Measurements from ENCODE around the gene SOCS7. TPM values are rescaled to one million over a fixed set of nuclear protein-coding genes. Genes with fewer than 3 reads are reported as not detected.

The SOCS7 gene
- total and polyA plus RNA-seq, 4 donors, result 2.9 to 17.2 (median 11.0) TPM

- Histone ChIP-seq H3K36me3 (ENCODE audit: control insufficient read depth in 1 of 2, insufficient read depth in 2 of 2, low read length in 1 of 2) (no peaks in the 10 kb centered on the region), H3K27ac (ENCODE audit: low read depth in 1 of 2, low read length in 2 of 2) (peak within 1 kb of the TSS; percentile 23 to 94), H3K27me3 (ENCODE audit: control insufficient read depth in 1 of 2, insufficient read depth in 2 of 2, low read length in 1 of 2) (no peaks in the 10 kb centered on the region), H3K4me3 (ENCODE audit: low read length in 2 of 2) (peak within 1 kb of the TSS; percentile 57 to 97), H3K4me1 (ENCODE audit: control insufficient read depth in 1 of 2, insufficient read depth in 2 of 2, low read length in 2 of 2) (peaks cover 2% of the 10 kb centered on the region in 2 donors), H3K9me3 (ENCODE audit: control insufficient read depth, low read length) (no peaks in the 10 kb centered on the region)
- DNase-seq, result peak; percentile 83 to 89
- intact Hi-C loops (cut with DNase I), result loop anchor here in 1 of 2 donors (2.0 kb wide), 1 partner anchor 37 kb away; no protein-coding TSS in a partner anchor
- WGBS, 2 donors, result 0 to 1% methylated on average over 21 to 46 of the region's 46 CpGs
- ATAC-seq (ENCODE audit: low FRiP score), result peak; percentile 66
Measured at GRCh38 chr17:38428112-38428642, 76.5 kb downstream of the SOCS7 start, which contains the start of gene ARHGAP23. ARHGAP23 (plus strand) TSS chr17:38428464; CDS start chr17:38428486, 22 bp downstream.

GRCh38 chr17:38428643-38429371, 77.2 kb downstream of the SOCS7 start:
- intact Hi-C loops (cut with DNase I), result loop anchor here in 1 of 2 donors (2.0 kb wide), 1 partner anchor 36 kb away; no protein-coding TSS in a partner anchor
- peak overlapping the region; percentile 20 to 85 for H3K27ac ChIP-seq (ENCODE audit: low read depth in 1 of 2, low read length in 2 of 2)
- no peaks in the 10 kb centered on the region for H3K27me3 ChIP-seq (ENCODE audit: control insufficient read depth in 1 of 2, insufficient read depth in 2 of 2, low read length in 1 of 2)
- WGBS, 2 donors, result 1% methylated on average over 37 to 56 of the region's 56 CpGs
- H3K4me3 ChIP-seq (ENCODE audit: low read length in 2 of 2), result peak overlapping the region; percentile 57 to 97
- peaks cover 2% of the 10 kb centered on the region in 2 donors for H3K4me1 ChIP-seq (ENCODE audit: control insufficient read depth in 1 of 2, insufficient read depth in 2 of 2, low read length in 2 of 2)
- no peaks in the 10 kb centered on the region for H3K36me3 ChIP-seq (ENCODE audit: control insufficient read depth in 1 of 2, insufficient read depth in 2 of 2, low read length in 1 of 2)
- DNase-seq (peak; percentile 83 to 93), ATAC-seq (ENCODE audit: low FRiP score) (peak; percentile 85)
- no peaks in the 10 kb centered on the region for H3K9me3 ChIP-seq (ENCODE audit: control insufficient read depth, low read length)

- Histone ChIP-seq H3K27me3 (ENCODE audit: control insufficient read depth in 1 of 2, insufficient read depth in 2 of 2, low read length in 1 of 2) (no peaks in the 10 kb centered on the region), H3K4me3 (ENCODE audit: low read length in 2 of 2) (peak overlapping the region in 1 of 2 donors; percentile 97), H3K4me1 (ENCODE audit: control insufficient read depth in 1 of 2, insufficient read depth in 2 of 2, low read length in 2 of 2) (peaks cover 2% of the 10 kb centered on the region in 2 donors), H3K9me3 (ENCODE audit: control insufficient read depth, low read length) (no peaks in the 10 kb centered on the region), H3K27ac (ENCODE audit: low read depth in 1 of 2, low read length in 2 of 2) (peak overlapping the region; percentile 45 to 85), H3K36me3 (ENCODE audit: control insufficient read depth in 1 of 2, insufficient read depth in 2 of 2, low read length in 1 of 2) (no peaks in the 10 kb centered on the region)
- intact Hi-C loops (cut with DNase I), result loop anchor here in 1 of 2 donors (2.0 kb wide), 1 partner anchor 35 kb away; no protein-coding TSS in a partner anchor
- WGBS, 2 donors, result 19 to 20% methylated on average over 9 of the region's 9 CpGs
- DNase-seq (no peak), ATAC-seq (ENCODE audit: low FRiP score) (no peak)
Measured at GRCh38 chr17:38429476-38430100, 77.9 kb downstream of the SOCS7 start.

GRCh38 chr17:38430316-38430715, 78.7 kb downstream of the SOCS7 start:
- intact Hi-C loops (cut with DNase I), result no loop called here
- Histone ChIP-seq H3K36me3 (ENCODE audit: control insufficient read depth in 1 of 2, insufficient read depth in 2 of 2, low read length in 1 of 2) (no peaks in the 10 kb centered on the region), H3K4me1 (ENCODE audit: control insufficient read depth in 1 of 2, insufficient read depth in 2 of 2, low read length in 2 of 2) (peaks cover 2% of the 10 kb centered on the region in 2 donors), H3K27me3 (ENCODE audit: control insufficient read depth in 1 of 2, insufficient read depth in 2 of 2, low read length in 1 of 2) (no peaks in the 10 kb centered on the region), H3K27ac (ENCODE audit: low read depth in 1 of 2, low read length in 2 of 2) (peak overlapping the region in 1 of 2 donors; percentile 85), H3K4me3 (ENCODE audit: low read length in 2 of 2) (no peak overlapping the region), H3K9me3 (ENCODE audit: control insufficient read depth, low read length) (no peaks in the 10 kb centered on the region)
- no peak for DNase-seq
- ATAC-seq (ENCODE audit: low FRiP score), result no peak
- 8 to 20% methylated on average over 3 of the region's 3 CpGs for WGBS, 2 donors

GRCh38 chr17:38430822-38431221, 79.2 kb downstream of the SOCS7 start:
- Histone ChIP-seq H3K27me3 (ENCODE audit: control insufficient read depth in 1 of 2, insufficient read depth in 2 of 2, low read length in 1 of 2) (no peaks in the 10 kb centered on the region), H3K27ac (ENCODE audit: low read depth in 1 of 2, low read length in 2 of 2) (no peak overlapping the region), H3K4me3 (ENCODE audit: low read length in 2 of 2) (no peak overlapping the region), H3K4me1 (ENCODE audit: control insufficient read depth in 1 of 2, insufficient read depth in 2 of 2, low read length in 2 of 2) (peaks cover 2% of the 10 kb centered on the region in 2 donors), H3K9me3 (ENCODE audit: control insufficient read depth, low read length) (no peaks in the 10 kb centered on the region), H3K36me3 (ENCODE audit: control insufficient read depth in 1 of 2, insufficient read depth in 2 of 2, low read length in 1 of 2) (no peaks in the 10 kb centered on the region)
- ATAC-seq (ENCODE audit: low FRiP score) (no peak), DNase-seq (no peak)
- intact Hi-C loops (cut with DNase I), result no loop called here
- 50 to 52% methylated on average over 2 of the region's 2 CpGs for WGBS, 2 donors

GRCh38 chr17:38431346-38432145, 79.9 kb downstream of the SOCS7 start:
- peaks cover 2% of the 10 kb centered on the region in 2 donors for H3K4me1 ChIP-seq (ENCODE audit: control insufficient read depth in 1 of 2, insufficient read depth in 2 of 2, low read length in 2 of 2)
- H3K4me3 ChIP-seq (ENCODE audit: low read length in 2 of 2), result no peak overlapping the region
- no peaks in the 10 kb centered on the region for H3K9me3 ChIP-seq (ENCODE audit: control insufficient read depth, low read length)
- WGBS, 2 donors, result 82 to 86% methylated on average over 10 of the region's 10 CpGs
- H3K27ac ChIP-seq (ENCODE audit: low read depth in 1 of 2, low read length in 2 of 2), result no peak overlapping the region
- ATAC-seq (ENCODE audit: low FRiP score) (no peak), DNase-seq (no peak)
- H3K36me3 ChIP-seq (ENCODE audit: control insufficient read depth in 1 of 2, insufficient read depth in 2 of 2, low read length in 1 of 2), result no peaks in the 10 kb centered on the region
- intact Hi-C loops (cut with DNase I), result no loop called here
- H3K27me3 ChIP-seq (ENCODE audit: control insufficient read depth in 1 of 2, insufficient read depth in 2 of 2, low read length in 1 of 2), result no peaks in the 10 kb centered on the region

GRCh38 chr17:38434178-38434665, 82.6 kb downstream of the SOCS7 start:
- peaks cover 2% of the 10 kb centered on the region in 2 donors for H3K4me1 ChIP-seq (ENCODE audit: control insufficient read depth in 1 of 2, insufficient read depth in 2 of 2, low read length in 2 of 2)
- WGBS, 2 donors, result 78% methylated on average over 20 to 21 of the region's 21 CpGs
- no peaks in the 10 kb centered on the region for H3K9me3 ChIP-seq (ENCODE audit: control insufficient read depth, low read length)
- DNase-seq, result no peak
- H3K4me3 ChIP-seq (ENCODE audit: low read length in 2 of 2), result no peak overlapping the region
- H3K27ac ChIP-seq (ENCODE audit: low read depth in 1 of 2, low read length in 2 of 2), result no peak overlapping the region
- H3K36me3 ChIP-seq (ENCODE audit: control insufficient read depth in 1 of 2, insufficient read depth in 2 of 2, low read length in 1 of 2), result no peaks in the 10 kb centered on the region
- intact Hi-C loops (cut with DNase I), result no loop called here
- no peak for ATAC-seq (ENCODE audit: low FRiP score)
- no peaks in the 10 kb centered on the region for H3K27me3 ChIP-seq (ENCODE audit: control insufficient read depth in 1 of 2, insufficient read depth in 2 of 2, low read length in 1 of 2)

- intact Hi-C loops (cut with DNase I), result no loop called here
- no peaks in the 10 kb centered on the region for H3K36me3 ChIP-seq (ENCODE audit: control insufficient read depth in 1 of 2, insufficient read depth in 2 of 2, low read length in 1 of 2)
- H3K9me3 ChIP-seq (ENCODE audit: control insufficient read depth, low read length), result no peaks in the 10 kb centered on the region
- no peaks in the 10 kb centered on the region for H3K27me3 ChIP-seq (ENCODE audit: control insufficient read depth in 1 of 2, insufficient read depth in 2 of 2, low read length in 1 of 2)
- peaks cover 0 to 1% of the 10 kb centered on the region in 2 donors for H3K4me1 ChIP-seq (ENCODE audit: control insufficient read depth in 1 of 2, insufficient read depth in 2 of 2, low read length in 2 of 2)
- H3K27ac ChIP-seq (ENCODE audit: low read depth in 1 of 2, low read length in 2 of 2), result no peak overlapping the region
- WGBS, 2 donors, result 78 to 81% methylated on average over 9 of the region's 9 CpGs
- ATAC-seq (ENCODE audit: low FRiP score), result no peak
- no peak overlapping the region for H3K4me3 ChIP-seq (ENCODE audit: low read length in 2 of 2)
- DNase-seq, result no peak
Measured at GRCh38 chr17:38435795-38436194, 84.2 kb downstream of the SOCS7 start.

All from aorta (tissue), 5 donors.